GM19351 (cell line): ENCODE results near the gene OSBPL7.
A peak's percentile ranks its signal among the peaks of the same experiment; 100 is the strongest.

Experiments
- ATAC-seq: cut with Tn5 transposase; IDR thresholded peaks from one replicate; pipeline ENCODE4 v1.9.1; 2021; ENCODE audit warnings: mild to moderate bottlenecking, moderate library complexity; ENCODE audit not compliant: unreplicated experiment

The OSBPL7 gene

DNA sequence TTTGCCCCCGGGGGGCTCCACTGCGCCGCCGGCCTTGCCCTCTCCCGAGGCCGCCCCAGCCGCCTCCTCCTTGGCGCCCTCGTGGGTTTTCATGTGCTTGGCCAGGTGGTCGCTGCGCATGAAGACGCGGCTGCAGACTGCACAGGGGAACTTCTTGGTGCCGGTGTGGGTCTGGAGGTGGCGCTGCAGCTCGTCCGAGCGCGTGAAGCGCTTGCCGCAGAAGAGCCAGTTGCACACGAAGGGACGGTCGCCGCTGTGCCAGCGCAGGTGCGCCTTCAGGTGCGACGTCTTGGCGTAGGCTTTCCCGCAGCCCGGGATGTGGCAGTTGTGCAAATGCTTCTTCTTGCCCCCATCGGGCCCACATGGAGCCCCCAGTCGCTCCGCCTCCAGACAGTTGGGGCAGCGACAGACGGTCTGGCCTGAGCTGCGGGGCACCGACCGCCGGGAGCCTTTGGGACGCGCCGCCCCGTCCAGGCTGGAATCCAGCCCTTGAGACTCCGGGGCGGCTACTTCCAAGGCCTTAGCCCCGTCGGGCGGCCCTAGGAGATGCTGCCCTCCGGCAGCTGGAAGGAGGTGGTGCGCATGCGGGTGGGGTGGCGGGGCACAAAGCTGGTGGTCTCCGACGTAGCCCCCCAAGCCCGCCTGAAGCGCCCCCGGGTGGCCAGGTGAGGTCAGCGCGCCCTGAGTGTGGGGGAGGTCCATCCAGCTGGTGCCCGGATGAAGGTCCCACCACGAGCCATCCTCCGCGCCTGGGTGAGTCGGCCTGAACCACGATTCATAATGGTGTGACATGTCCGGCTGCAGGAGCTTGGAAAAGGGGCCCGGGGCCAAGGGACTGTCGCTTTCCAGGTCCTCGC, 26.0 kb upstream of the OSBPL7 start:
- ATAC-seq: no peak

DNA sequence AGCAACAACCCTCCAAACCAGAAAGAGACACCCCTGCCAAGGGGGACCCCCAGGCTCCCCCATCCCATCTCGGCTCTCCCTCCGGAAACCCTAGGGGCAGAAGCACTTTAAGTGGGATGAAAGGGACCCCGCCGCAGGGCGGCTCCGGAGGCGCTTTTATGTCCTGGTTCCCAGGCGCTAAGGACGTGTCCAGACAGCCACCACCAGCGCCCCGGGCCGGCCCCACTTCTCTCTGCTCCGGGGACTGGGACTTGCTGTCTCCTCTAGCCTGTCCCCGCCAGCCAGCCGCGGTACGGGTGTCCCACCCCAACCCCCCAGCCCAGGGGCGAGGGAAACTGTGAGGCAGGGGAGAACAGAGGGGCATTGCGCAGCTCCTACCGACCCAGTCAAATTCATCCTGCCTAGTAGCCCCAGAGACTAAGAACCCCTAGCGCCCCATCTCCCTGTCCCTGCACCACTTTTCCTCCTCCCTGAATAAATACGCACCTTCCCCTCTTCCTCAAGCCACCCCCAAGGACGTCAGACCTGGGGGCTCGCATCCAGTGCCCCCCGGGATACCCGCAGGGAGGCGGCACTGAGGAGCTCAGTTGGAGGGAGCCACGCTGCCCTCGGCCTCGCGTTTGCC, 25.2 kb upstream of the OSBPL7 start:
- ATAC-seq: no peak

DNA sequence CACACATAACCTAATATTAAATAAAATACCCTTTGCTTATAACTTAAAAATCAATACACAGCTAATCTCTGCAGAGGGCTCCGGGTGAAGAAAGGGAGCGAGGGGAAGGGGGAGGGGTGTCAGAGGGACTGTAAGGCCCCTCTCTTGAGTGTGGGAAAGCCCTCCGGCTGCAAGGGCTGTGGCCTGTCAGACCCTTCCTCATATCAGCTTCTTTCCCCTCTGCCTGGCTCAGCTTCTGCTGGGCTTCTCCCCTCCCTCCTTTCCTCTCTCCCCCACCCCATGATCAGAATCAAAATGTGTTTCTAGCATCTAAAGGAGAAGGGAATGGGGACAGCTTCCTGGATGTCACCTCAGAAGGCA, 24.1 kb upstream of the OSBPL7 start:
- ATAC-seq: no peak

DNA sequence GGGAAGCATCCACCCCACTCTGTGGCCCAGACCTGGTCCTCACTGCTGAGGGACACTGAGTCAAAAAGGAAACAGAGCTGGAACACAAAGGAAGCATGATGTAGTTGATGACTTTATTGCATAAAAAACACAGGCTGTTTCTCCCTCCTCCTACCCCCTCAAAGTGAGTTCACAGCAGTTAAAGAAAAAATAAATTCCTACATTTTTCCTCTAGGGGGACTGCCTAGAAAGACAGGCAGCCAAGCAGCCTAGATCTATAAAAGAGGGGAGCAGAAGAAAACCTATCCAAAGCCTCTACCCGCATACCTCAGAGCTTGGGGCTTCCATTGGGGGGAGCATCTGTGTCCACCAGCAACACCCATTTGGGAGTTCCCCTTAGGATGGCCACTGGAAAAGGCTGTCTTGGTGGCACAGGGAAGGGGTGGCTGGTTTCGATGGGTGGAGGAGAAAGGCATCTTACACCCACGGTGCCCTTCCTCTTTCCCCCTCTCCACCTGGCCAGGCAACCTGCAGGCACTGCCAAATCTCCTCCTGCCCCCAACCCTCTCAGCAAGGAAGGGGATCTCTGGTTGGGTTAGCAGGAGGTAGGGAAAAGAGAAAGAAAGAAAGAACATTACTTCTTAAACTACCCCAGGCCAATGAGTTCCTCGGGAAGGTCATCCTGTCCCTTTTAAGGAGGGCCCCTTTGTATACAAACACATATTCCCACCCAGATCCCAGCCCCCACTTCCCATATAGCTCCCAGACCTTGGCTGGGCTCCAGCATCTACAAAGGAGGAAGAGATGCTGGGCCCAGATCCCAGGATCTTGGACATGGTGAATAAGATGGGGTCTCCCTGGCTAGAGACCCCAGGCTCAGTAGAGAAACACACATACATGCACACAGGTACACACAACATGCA, 23.5 kb upstream of the OSBPL7 start:
- ATAC-seq: no peak

DNA sequence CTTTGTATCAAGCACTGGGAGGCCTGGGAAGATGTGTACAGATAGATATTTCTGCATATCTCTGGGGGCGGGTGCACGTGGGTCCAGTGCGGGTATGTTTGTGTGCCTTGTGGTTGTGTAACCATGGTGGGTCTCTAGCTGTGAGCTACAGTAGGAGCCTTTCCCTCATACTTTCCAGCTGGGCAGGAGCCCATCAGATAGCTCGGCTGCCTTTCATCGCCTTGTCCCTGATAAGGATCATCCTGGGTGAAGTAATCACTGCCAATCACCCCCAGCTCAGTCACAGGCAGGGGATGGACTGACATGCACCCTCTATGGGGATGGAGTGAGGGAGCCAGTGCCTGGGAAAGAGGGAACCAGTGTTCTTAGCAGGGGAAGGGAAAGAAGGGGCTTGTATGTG, 22.6 kb upstream of the OSBPL7 start:
- no peak for ATAC-seq

DNA sequence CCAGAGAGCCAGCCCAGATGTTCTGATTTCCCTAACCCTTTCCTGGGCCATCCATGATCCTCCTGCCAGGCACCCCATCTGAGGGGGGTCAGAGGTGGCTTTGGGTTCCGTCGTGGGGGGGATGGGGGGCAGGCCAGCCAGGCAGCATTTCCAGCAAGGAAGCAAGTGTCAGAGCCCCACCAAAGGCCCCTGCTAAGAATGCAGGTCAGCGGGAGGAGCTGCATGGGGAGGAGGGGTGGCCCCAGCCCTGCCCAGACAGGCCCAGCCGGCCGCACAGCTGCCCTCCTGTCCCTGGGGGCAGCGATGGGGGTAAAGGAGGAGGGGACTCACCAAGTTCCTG, 21.8 kb upstream of the OSBPL7 start:
- no peak for ATAC-seq

DNA sequence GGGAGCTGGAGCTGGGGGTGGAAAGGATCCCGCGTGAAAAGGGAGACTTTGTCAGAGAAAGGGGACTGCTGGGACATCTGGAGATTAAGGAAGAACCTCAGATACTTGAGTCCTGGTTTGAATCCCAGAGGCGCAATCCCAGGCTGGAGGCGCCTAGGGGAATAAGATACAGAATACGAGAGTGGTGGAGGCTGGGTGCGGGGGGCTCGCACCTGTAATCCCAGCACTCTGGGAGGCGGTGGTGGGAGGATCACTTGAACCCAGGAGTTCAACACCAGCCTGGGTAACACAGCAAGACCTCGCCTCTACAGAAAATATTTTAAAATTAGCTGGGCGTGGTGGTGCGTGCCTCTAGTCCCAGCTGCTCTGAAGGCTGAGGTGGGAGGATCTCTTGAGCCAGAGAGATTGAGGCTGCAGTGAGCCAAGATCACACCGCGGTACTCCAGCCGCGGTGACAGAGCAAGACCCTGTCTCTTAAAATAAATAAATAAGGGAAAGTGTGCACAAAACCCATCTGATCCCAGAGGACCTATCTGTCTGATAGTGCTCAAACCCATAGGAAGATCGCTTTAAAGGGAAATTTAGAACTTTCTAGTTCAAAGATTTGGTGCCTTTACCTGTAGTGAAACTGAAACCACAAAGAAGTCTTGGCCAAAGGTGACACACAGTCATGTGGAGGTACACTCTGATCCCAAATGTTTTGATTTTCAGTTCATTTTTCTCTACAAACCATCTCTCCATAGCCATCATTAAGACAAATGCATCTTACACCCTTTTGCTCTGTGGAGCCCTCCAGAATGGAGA, 20.1 kb upstream of the OSBPL7 start:
- ATAC-seq: no peak

DNA sequence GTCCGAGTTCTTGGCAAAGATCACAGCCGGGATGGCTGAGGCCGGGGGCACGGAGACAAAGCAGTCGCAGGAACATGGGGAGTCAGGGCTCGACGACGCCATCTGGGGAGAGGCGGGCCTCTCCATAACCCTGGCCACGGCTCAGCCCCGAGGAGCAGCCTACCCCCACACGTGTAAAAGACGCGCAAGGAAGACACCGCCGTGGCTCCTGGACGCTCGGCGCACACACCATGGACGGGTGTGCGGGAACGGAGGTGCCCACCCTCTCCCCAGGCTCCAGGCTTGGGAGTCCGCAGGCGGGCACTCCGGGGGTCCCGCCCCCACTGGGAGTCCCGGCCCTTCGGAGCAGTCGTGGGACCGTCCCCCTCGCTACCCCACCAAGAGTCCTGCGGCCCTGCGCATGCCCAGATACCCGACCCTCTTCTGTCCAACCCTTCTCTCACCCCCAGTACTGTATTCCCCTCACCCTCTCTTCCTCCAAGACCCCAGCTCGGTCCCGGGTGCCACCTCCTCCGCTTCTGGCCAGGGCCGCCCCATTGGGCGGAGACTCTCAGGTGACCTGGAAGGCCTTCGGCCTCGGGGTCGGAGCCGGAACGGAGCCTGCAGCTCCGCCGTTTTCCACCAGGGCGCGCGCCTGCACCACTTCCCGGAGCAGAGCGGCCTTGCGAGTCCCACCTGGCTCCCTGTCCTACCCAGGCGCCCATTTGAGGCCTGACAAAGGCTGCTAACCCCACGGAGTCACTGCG, 19.3 kb upstream of the OSBPL7 start, which contains the start of gene SCRN2:
Gene SCRN2, minus strand, starts transcription at position 532 of the 746 bp plus-strand sequence. Its CDS starts 430 bp downstream, at position 102.
- ATAC-seq: peak; percentile 90

DNA sequence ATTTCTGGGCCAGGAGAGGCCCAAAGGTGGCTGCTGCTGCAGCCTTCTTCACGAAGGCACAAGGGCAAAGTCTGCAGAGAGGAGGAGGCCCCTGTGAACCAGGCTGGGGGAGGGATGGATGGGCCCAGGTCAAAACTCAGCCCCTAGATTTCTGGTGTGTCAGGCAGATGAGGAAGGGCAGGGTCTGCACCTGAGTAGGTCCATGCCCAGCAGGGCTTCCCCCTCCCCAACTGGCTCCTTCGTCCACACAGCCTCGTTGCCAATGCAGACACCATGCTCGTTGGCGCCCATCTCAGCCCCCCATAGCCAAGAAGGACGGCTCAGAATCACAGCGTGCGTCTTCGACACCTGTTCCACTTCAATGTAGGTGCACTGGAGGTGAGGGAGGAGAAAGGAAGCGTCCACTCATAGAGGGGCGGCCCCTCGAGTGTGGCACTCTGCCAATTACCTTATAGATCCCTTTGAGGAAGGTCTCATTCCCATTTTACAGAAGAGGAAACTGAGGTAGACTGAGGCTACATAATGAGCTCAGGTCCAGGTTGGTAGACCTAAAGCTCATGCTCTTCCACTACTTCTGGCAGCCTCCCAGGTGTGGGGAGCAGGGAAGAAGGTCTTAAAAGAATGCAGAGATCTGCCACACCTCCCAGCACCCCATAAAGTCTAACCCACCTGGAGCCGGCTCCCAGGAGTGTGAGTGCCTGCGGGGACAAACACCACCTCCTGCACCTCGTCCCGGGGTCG, 18.6 kb upstream of the OSBPL7 start:
- ATAC-seq: peak; percentile 8

DNA sequence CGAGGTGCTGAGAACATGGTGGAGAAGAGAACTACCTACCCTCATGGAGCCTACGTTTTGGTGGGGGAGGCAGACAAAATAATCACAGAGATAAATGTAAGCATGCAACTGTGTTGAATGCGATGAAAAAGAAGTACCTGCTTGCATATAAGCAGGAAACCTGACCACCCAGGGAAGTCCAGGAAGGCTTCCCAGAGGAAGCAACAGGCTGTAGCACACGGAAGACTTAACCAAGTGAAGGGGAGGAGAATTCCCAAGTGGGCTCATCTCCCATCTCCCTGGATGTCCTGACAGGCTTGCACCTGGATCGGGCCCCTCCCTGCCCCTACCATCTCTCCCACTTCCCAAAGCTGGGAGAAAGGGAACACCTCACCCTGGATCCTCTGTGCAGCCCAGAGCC, 17.5 kb upstream of the OSBPL7 start:
- no peak for ATAC-seq

DNA sequence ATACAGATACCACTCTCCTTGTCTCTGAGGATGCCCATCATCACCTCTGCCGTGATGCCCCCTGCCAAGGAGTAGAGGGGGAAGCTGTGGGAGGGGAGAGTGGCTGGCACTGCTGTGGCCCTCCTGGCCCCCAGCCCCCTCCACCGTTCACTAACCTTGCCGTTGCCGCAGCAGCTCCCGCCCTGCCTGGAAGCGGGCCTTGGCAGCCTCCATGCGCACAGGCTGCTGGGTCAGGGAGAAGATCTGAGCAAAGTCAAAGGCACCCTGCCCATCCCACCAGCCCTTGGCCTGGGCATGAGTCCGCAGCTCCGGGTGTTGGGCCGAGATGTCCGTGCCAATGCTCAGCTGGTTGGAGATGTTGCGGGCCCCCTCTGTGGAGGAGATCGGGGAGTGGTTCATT, 17.0 kb upstream of the OSBPL7 start:
- no peak for ATAC-seq

DNA sequence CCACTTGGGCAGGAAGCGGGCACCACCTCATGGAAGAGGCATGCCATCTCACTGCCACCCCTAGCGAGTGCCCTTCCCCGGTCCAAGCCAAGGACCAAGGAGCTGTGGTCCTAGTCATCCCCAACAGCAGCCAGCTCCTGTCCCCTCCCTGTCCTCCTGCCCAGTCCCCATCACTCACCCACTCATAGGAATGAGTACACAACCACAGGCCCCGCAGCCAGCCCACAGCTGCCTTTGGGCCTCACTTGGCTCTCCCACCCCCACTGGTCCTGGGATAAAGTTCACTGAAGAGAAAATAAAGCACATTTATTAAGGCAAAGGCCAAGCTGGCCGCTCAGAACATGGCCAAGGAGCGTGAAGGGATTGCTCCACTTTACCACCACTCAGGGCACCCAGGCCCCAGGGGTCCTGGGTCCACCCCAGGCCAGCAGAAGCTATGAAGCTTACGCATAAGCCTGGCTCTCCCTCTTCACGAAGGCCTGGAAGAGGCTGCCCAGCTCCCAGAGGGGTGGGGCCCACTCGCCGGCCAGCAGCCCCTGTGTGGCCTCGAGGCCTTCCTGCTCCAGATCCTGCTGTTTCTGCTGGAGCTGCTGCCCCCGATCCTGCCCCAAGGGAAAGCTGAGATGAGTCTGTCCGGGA, 15.9 kb upstream of the OSBPL7 start:
- no peak for ATAC-seq

DNA sequence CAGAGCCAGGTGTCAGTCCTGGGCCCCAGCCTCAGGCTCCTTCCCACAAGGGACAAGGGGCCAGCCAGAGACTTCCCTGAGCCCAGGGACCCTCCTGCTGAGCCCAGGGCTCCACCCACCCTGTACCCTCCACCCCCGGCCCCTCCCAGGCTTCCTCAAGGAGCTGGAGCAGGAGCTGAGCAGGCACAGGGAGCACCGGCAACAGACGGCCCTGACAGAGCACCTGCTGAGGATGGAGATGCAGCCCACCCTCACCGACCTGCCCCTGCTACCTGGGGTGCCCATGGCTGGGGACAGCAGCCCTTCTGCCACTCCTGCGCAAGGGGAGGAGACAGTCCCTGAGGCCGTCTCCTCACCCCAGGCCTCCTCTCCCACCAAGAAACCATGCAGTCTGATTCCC, 15.0 kb upstream of the OSBPL7 start:
- ATAC-seq: no peak

DNA sequence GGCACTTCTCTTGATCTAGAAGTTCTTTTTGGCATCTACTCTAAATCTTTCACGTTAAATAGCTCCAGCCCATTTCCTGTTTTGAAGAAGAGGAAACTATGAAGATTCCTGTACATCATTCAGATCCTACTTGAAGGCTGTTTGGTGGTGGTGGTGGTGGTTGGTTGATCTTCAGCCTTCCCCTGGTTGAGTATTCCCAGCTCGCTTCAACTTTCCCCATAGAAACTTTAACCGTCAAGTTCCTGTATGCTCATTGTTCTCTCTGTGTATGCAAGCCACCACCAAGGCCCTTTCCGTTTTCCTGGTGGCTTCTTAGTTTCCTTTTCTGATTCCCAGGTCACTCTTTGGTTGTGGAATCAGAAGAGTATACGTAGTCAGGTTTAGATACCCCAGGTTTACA, 13.2 kb upstream of the OSBPL7 start:
- ATAC-seq: no peak

DNA sequence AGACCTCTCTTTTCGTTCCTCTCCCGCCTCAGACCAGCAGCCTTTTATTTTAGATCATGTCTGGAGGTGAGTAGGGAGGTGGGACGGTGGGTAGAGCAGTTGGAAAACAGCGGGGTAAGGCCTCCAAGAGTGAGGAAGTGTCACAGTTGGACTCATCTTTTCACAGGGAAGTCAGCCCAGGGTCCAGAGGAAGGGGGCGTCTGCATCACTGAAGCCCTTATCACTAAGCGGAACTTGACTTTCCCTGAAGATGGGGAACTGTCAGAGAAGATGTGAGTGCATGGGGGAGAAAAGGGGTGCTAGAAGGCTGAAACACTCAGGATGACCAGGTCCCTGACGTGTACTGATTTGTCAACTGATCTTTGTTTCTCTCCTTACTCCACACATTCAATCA, 10.3 kb upstream of the OSBPL7 start:
- ATAC-seq: no peak

DNA sequence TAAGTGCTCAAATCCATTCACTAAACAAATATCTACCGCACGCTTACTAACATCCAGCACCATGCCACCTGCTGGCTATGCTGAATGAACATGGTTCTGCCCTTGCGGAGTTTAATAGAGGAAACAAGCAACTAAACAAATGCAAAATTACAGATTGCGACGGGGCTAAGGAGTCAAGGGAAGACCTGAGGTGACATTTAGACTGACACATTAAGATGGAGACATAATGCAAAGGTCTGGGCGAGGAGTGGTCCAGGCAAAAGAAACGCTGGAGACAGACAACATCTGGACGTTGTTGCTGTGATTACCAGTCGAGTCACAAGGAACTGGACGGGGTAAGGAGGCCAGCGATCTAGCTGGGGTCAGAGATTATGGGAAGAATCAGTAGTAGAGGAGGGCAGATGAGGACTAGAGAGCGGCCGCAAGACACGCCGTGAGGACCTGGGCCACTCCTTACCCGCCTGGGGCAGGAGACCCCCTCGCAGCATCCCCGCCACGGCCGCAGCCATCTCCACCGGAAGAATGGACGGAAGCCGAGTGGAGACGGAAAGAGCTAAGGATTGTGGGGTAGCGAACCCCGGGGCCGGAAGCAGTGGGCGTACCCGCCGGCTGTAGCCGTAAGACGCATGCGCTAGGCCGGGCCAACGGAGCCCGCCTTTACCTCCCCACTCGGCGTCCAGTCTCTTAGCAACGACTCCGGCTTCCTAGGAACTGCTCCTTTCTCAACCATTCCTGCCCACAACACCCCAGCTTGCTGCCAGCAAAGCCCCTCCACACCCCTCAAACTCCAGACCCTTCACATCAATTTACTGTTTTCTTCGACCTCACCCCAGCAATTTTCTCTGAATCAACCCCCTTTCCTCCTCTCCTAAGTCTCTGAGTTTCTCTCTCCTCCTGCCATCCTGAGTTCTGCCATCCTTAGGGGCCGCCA, 9.7 kb upstream of the OSBPL7 start, which contains the start of the genes LRRC46 and MRPL10:
Gene LRRC46, plus strand, starts transcription at position 668 of the 931 bp plus-strand sequence. CDS start 320 bp downstream, outside the sequence.
Gene MRPL10, minus strand, starts transcription at position 539 of the 931 bp plus-strand sequence. Its CDS starts 30 bp downstream, at position 509.
- ATAC-seq: peak; percentile 82

DNA sequence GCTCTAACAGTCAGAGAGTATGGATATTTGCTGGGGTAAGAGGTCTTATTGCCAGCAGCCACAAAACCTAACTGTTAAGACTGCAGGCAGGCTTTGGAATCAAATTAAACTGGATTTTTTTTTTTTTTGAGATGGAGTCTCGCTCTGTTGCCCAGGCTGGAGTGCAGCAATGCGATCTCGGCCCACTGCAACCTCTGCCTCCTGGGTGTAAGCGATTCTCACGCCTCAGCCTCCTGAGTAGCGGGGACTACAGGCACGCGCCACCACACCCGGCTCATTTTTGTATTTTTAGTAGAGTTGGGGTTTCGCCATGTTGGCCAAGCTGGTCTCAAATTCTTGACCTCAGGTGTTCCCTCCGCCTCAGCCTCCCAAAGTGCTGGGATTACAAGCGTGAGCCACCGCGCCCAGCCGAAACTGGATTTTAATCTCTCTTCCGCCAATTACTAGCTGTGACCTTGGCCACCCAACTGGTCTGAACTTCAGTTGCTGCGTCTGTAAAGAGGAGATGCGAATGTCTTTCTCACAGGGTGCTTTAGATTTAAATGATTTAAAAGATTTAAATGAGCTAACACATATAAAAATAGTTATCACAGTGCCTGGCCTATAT, 8.9 kb upstream of the OSBPL7 start:
- ATAC-seq: no peak
